HCT116 (cell line): ENCODE data around the gene SPATA45. TPM values are rescaled to one million over a fixed set of nuclear protein-coding genes. Genes with fewer than 3 reads are reported as not detected.

ENCODE experiments used
- ATAC-seq: fragments of 200-7000 bp; cut with Tn5 transposase; 2 replicates; pipeline ENCODE4 v1.9.1; 2020; ENCODE audit warnings: mild to moderate bottlenecking, moderate library complexity
- BruUV-seq: library from RNA; stranded (reverse); fragments of 400-500 nt; replicated peaks from 2 replicates; lab custom pipeline; 2021; lab: Mats Ljungman, UMichigan
- CTCF ChIA-PET: fragments of 300-600 bp; sonication (Branson Sonifier 250); formaldehyde crosslinking; loops from one replicate; lab custom pipeline; 2021; ENCODE audit warnings: antibody characterized with exemption; lab: Charles Lee
- POLR2A ChIA-PET: fragments of 300-600, 350-600 bp; sonication (Branson Sonifier 250); formaldehyde crosslinking; loops from one replicate; lab custom pipeline; 2021; ENCODE audit warnings: antibody characterized with exemption; lab: Charles Lee
- RAD21 ChIA-PET, 2 experiments: fragments of 300-600 bp; sonication (Branson Sonifier 250); formaldehyde crosslinking; loops; one replicate each; lab custom pipeline; 2023; ENCODE audit warnings: low total read pairs in 2 of 2; ENCODE audit not compliant: uncharacterized antibody in 2 of 2, unreplicated experiment in 2 of 2, low non-redundant PET in 1 of 2; lab: Charles Lee
- DNase-seq: peaks from one replicate; pipeline ENCODE4 v3.0.0-alpha.2; 2010; ENCODE audit warnings: low read depth, low spot score
- H2AFZ ChIP-seq: fragments of 200-600 bp; shearing (Covaris generic), sonication (generic); 2 replicates; pipeline ENCODE4 v1.6.1; 2017; ENCODE audit warnings: low read depth, mixed run types, mixed read lengths, antibody characterized with exemption, low read length; ENCODE audit not compliant: poor library complexity, severe bottlenecking
- H3K27ac ChIP-seq: 2 replicates; pipeline ENCODE4 v1.5.1; 2012; ENCODE audit warnings: low read depth, low read length
- H3K27me3 ChIP-seq: fragments of 200-600 bp; sonication (generic); 2 replicates; pipeline ENCODE4 v1.6.1; 2016; ENCODE audit warnings: mixed run types, low read length, mixed read lengths; ENCODE audit not compliant: insufficient read depth
- H3K36me3 ChIP-seq, 2 experiments: fragments of 200-500 bp in 1 of 2; fragments of 200-600 bp in 1 of 2; sonication (Bioruptor generic) in 1 of 2; sonication (generic) in 1 of 2; 2 replicates each; pipeline versions ENCODE4 v1.5.1 to v1.6.1; 2014 to 2016; ENCODE audit warnings: low read length in 2 of 2, inconsistent platforms in 1 of 2, mixed read lengths in 1 of 2, mixed run types in 1 of 2; ENCODE audit not compliant: insufficient read depth in 2 of 2, control insufficient read depth in 1 of 2
- H3K4me1 ChIP-seq, 2 experiments: fragments of 200-600 bp in 1 of 2; sonication (generic) in 1 of 2; 2 replicates each; pipeline versions ENCODE4 v1.5.1 to v1.6.1; 2012 to 2017; ENCODE audit warnings: low read length in 2 of 2, inconsistent platforms in 1 of 2, mild to moderate bottlenecking in 1 of 2, mixed read lengths in 1 of 2, mixed run types in 1 of 2, moderate library complexity in 1 of 2; ENCODE audit not compliant: insufficient read depth in 2 of 2, control insufficient read depth in 1 of 2
- H3K4me2 ChIP-seq: fragments of 200-600 bp; sonication (generic); 2 replicates; pipeline ENCODE4 v1.6.1; 2017; ENCODE audit warnings: mixed run types, low read length, mixed read lengths
- H3K4me3 ChIP-seq, 2 experiments: fragments of 200-600 bp in 1 of 2; sonication (generic) in 1 of 2; replicated peaks in 1 of 2; 2 replicates each; pipeline ENCODE4 v1.5.1; 2011 to 2016; ENCODE audit warnings: low read length in 2 of 2, control low read depth in 1 of 2, low read depth in 1 of 2, mild to moderate bottlenecking in 1 of 2, mixed read lengths in 1 of 2, mixed run types in 1 of 2
- H3K79me2 ChIP-seq: fragments of 200-600 bp; sonication (generic); 2 replicates; pipeline ENCODE4 v1.6.1; 2017; ENCODE audit warnings: mild to moderate bottlenecking, mixed run types, low read length, moderate library complexity, mixed read lengths; ENCODE audit not compliant: insufficient read depth
- H3K9ac ChIP-seq: fragments of 200-600 bp; sonication (generic); 2 replicates; pipeline ENCODE4 v1.6.1; 2016; ENCODE audit warnings: low read length, mixed read lengths
- H3K9me2 ChIP-seq: fragments of 200-600 bp; sonication (generic), shearing (Covaris generic); 2 replicates; pipeline ENCODE4 v1.6.1; 2017; ENCODE audit warnings: mixed run types, mild to moderate bottlenecking, moderate library complexity; ENCODE audit not compliant: insufficient read depth
- H3K9me3 ChIP-seq, 2 experiments: fragments of 200-500 bp in 1 of 2; fragments of 200-600 bp in 1 of 2; sonication (Bioruptor generic) in 1 of 2; sonication (generic) in 1 of 2; 2 replicates each; pipeline ENCODE4 v1.6.1; 2014 to 2017; ENCODE audit warnings: low read length in 2 of 2, mixed read lengths in 2 of 2, inconsistent platforms in 1 of 2, low read depth in 1 of 2, mild to moderate bottlenecking in 1 of 2, mixed run types in 1 of 2, moderate library complexity in 1 of 2; ENCODE audit not compliant: control insufficient read depth in 1 of 2, insufficient read depth in 1 of 2
- H4K20me1 ChIP-seq: fragments of 200-600 bp; sonication (generic), shearing (Covaris generic); 2 replicates; pipeline ENCODE4 v1.6.1; 2017; ENCODE audit warnings: mixed run types, mild to moderate bottlenecking, moderate library complexity; ENCODE audit not compliant: insufficient read depth
- ATF3 ChIP-seq: IDR thresholded peaks from 2 replicates; pipeline ENCODE4 v1.6.1; 2012
- CBX3 ChIP-seq: IDR thresholded peaks from 2 replicates; pipeline ENCODE4 v1.6.1; 2012; ENCODE audit warnings: low read depth
- CTCF ChIP-seq, 3 experiments: fragments of 200-600 bp in 1 of 3; sonication (generic) in 1 of 3; IDR thresholded peaks in 2 of 3; conservative IDR thresholded peaks in 1 of 3; 2 replicates each; pipeline ENCODE4 v1.5.1; 2012 to 2017; ENCODE audit warnings: low read depth in 2 of 3, low read length in 2 of 3, antibody characterized with exemption in 1 of 3, borderline replicate concordance in 1 of 3, control low read depth in 1 of 3, mild to moderate bottlenecking in 1 of 3, mixed read lengths in 1 of 3, mixed run types in 1 of 3, moderate library complexity in 1 of 3; ENCODE audit not compliant: insufficient read depth in 1 of 3
- EGR1 ChIP-seq: IDR thresholded peaks from 2 replicates; pipeline ENCODE4 v1.6.1; 2012; ENCODE audit warnings: low read depth
- ELF1 ChIP-seq: IDR thresholded peaks from 2 replicates; pipeline ENCODE4 v1.6.1; 2012; ENCODE audit warnings: low read depth, borderline replicate concordance
- EZH2 ChIP-seq: fragments of 200-600 bp; sonication (generic); IDR thresholded peaks from 2 replicates; pipeline ENCODE4 v1.6.1; 2017; ENCODE audit warnings: antibody characterized with exemption, mixed run types
- FOSL1 ChIP-seq: IDR thresholded peaks from 2 replicates; pipeline ENCODE4 v1.6.1; 2012; ENCODE audit warnings: low read depth
- JUND ChIP-seq: IDR thresholded peaks from 2 replicates; pipeline ENCODE4 v1.6.1; 2012
- POLR2A ChIP-seq: IDR thresholded peaks from 2 replicates; pipeline ENCODE4 v1.7.0; 2011; ENCODE audit warnings: borderline replicate concordance; ENCODE audit not compliant: insufficient read depth, insufficient read length; ENCODE audit errors: extremely low read depth
- POLR2AphosphoS5 ChIP-seq: IDR thresholded peaks from 2 replicates; pipeline ENCODE4 v1.6.1; 2011; ENCODE audit warnings: mild to moderate bottlenecking, low read depth, low read length, moderate library complexity
- RAD21 ChIP-seq: IDR thresholded peaks from 2 replicates; pipeline ENCODE4 v1.6.1; 2012; ENCODE audit warnings: low read depth, mild to moderate bottlenecking
- SIN3A ChIP-seq: IDR thresholded peaks from 2 replicates; pipeline ENCODE4 v1.6.1; 2012; ENCODE audit warnings: low read depth
- SP1 ChIP-seq: IDR thresholded peaks from 2 replicates; pipeline ENCODE4 v1.6.1; 2012; ENCODE audit warnings: low read depth
- SRF ChIP-seq: IDR thresholded peaks from 2 replicates; pipeline ENCODE4 v1.6.1; 2012; ENCODE audit warnings: low read depth
- TCF7L2 ChIP-seq: IDR thresholded peaks from 2 replicates; pipeline ENCODE4 v1.7.0; 2011; ENCODE audit warnings: borderline replicate concordance, inconsistent platforms; ENCODE audit not compliant: insufficient read depth, insufficient read length; ENCODE audit errors: extremely low read depth
- YY1 ChIP-seq: IDR thresholded peaks from 2 replicates; pipeline ENCODE4 v1.6.1; 2011; ENCODE audit warnings: low read length, low read depth, moderate library complexity, mild to moderate bottlenecking; ENCODE audit not compliant: insufficient replicate concordance; ENCODE audit errors: extremely low read depth
- ZBTB33 ChIP-seq: IDR thresholded peaks from 2 replicates; pipeline ENCODE4 v1.6.1; 2011; ENCODE audit warnings: mild to moderate bottlenecking, low read length, moderate library complexity; ENCODE audit not compliant: insufficient replicate concordance; ENCODE audit errors: extremely low read depth
- ZFX ChIP-seq: fragments of 450-650 bp; IDR thresholded peaks from 2 replicates; pipeline ENCODE4 v1.6.1; 2017
- intact Hi-C: fragments of 100-400 bp; cut with micrococcal nuclease; formaldehyde crosslinking; loops from 2 replicates; pipeline ENCODE4 v1.10.0; 2022
- total RNA-seq: library from RNA; stranded (reverse); gene quantifications from one replicate; pipeline ENCODE4 v1.2.1, GENCODE V29; 2021; ENCODE audit not compliant: unreplicated experiment

The SPATA45 gene
- total RNA-seq, 1 experiment from 2014 or later: not detected

- Histone ChIP-seq H3K36me3 (peaks cover 12 to 34% of the 10 kb centered on the region in 2 experiments), H3K4me1 (no peaks in the 10 kb centered on the region), H3K4me2 (no peak overlapping the region), H3K27ac (no peak overlapping the region), H3K9me3 (no peaks in the 10 kb centered on the region), H2AFZ (no peak overlapping the region), H3K79me2 (peaks cover 17% of the 10 kb centered on the region), H3K27me3 (no peaks in the 10 kb centered on the region), H3K4me3 (no peak overlapping the region), H3K9me2 (no peaks in the 10 kb centered on the region), H3K9ac (no peak overlapping the region), H4K20me1 (no peaks in the 10 kb centered on the region)
- DNase-seq: no peak
- intact Hi-C loops: no loop called here
- POLR2A ChIA-PET: no interaction called here
- CTCF ChIA-PET: no interaction called here
- RAD21 ChIA-PET: no interaction called here
- TF ChIP-seq CBX3 (no peak), JUND (no peak), TCF7L2 (no peak), YY1 (no peak), POLR2A (no peak), RAD21 (no peak), CTCF (IDR thresholded peaks at IDR 0.05 in 2 of 3, conservative IDR thresholded peaks at IDR 0.05 in 1 of 3; ENCODE audit: borderline replicate concordance in 1 of 3, insufficient read depth in 1 of 3, low read depth in 2 of 3, low read length in 2 of 3) (no peak), ELF1 (no peak), SP1 (no peak), ZFX (no peak), FOSL1 (no peak), ATF3 (no peak), EZH2 (no peak), EGR1 (no peak), ZBTB33 (no peak), POLR2AphosphoS5 (no peak), SRF (no peak), SIN3A (no peak)
- BruUV-seq: no TSS peak
- ATAC-seq: no peak
These were observed 24.5 kb upstream of the SPATA45 start for GRCh38 chr1:212871976-212872375.
